ENCODE data around the gene NIN. TPM values are rescaled to one million over a fixed set of nuclear protein-coding genes. Genes with fewer than 3 reads are reported as not detected.
"Not testable (repeated sequence)": the region's sequence is repeated elsewhere in the genome, so short reads cannot be mapped to it uniquely, and the experiment has no call there.

Gene NIN
- total RNA-seq, 6 experiments from 2014 or later, result 6.4 to 10.9 (median 7.5) TPM

GRCh38 chr14:50816395-50817047 is 14.4 kb downstream of the NIN start:
- TF ChIP-seq POLR2A (IDR thresholded peaks at IDR 0.05) (no peak), CTCF (IDR thresholded peaks at IDR 0.05) (no peak)
- H3K27ac ChIP-seq, result no peak overlapping the region
- no peaks in the 10 kb centered on the region for H3K4me1 ChIP-seq
- DNase-seq (no peak), ATAC-seq (peak in 2 of 4 donors; percentile 58 to 66)
- no peaks in the 10 kb centered on the region for H3K9me3 ChIP-seq
- intact Hi-C loops (cut with DNase I), result no loop called here
- H3K4me3 ChIP-seq, result no peak overlapping the region
- WGBS (ENCODE audit: insufficient coverage, low coverage, low lambda C conversion rate, missing lambda C conversion rate), result 57% methylated on average over 6 of the region's 6 CpGs
- no peaks in the 10 kb centered on the region for H3K27me3 ChIP-seq
- H3K36me3 ChIP-seq, result no peaks in the 10 kb centered on the region

GRCh38 chr14:50815526-50815925 is 15.4 kb downstream of the NIN start:
- H3K27ac ChIP-seq; H3K9me3 ChIP-seq; intact Hi-C loops (cut with DNase I); H3K36me3 ChIP-seq; ATAC-seq; H3K4me3 ChIP-seq; DNase-seq; H3K27me3 ChIP-seq; H3K4me1 ChIP-seq: not testable (repeated sequence)
- 89% methylated on average over 5 of the region's 5 CpGs for WGBS (ENCODE audit: insufficient coverage, low coverage, low lambda C conversion rate, missing lambda C conversion rate)

GRCh38 chr14:50815058-50815457 is 15.9 kb downstream of the NIN start:
- WGBS (ENCODE audit: insufficient coverage, low coverage, low lambda C conversion rate, missing lambda C conversion rate), result 39% methylated on average over 1 of the region's 1 CpG
- H3K9me3 ChIP-seq; ATAC-seq; H3K27me3 ChIP-seq; H3K36me3 ChIP-seq; DNase-seq; H3K27ac ChIP-seq; H3K4me1 ChIP-seq; intact Hi-C loops (cut with DNase I); H3K4me3 ChIP-seq: not testable (repeated sequence)

- H3K4me3 ChIP-seq, result no peak overlapping the region
- no peaks in the 10 kb centered on the region for H3K36me3 ChIP-seq
- H3K9me3 ChIP-seq, result no peaks in the 10 kb centered on the region
- DNase-seq, result no peak
- TF ChIP-seq CTCF (IDR thresholded peaks at IDR 0.05) (no peak), POLR2A (IDR thresholded peaks at IDR 0.05) (no peak)
- ATAC-seq, result no peak
- intact Hi-C loops (cut with DNase I), result no loop called here
- 86% methylated on average over 3 of the region's 3 CpGs for WGBS (ENCODE audit: insufficient coverage, low coverage, low lambda C conversion rate, missing lambda C conversion rate)
- H3K27ac ChIP-seq, result no peak overlapping the region
- no peaks in the 10 kb centered on the region for H3K27me3 ChIP-seq
- H3K4me1 ChIP-seq, result no peaks in the 10 kb centered on the region
Observed at GRCh38 chr14:50814161-50814560, 16.8 kb downstream of the NIN start.

- H3K4me1 ChIP-seq, result no peaks in the 10 kb centered on the region
- no peak overlapping the region for H3K27ac ChIP-seq
- no peak overlapping the region for H3K4me3 ChIP-seq
- no peaks in the 10 kb centered on the region for H3K9me3 ChIP-seq
- WGBS (ENCODE audit: insufficient coverage, low coverage, low lambda C conversion rate, missing lambda C conversion rate), result 32% methylated on average over 2 of the region's 2 CpGs
- TF ChIP-seq POLR2A (IDR thresholded peaks at IDR 0.05) (no peak), CTCF (IDR thresholded peaks at IDR 0.05) (no peak)
- peak in 2 of 4 donors; percentile 45 to 48 for ATAC-seq
- H3K36me3 ChIP-seq, result no peaks in the 10 kb centered on the region
- DNase-seq, result no peak
- intact Hi-C loops (cut with DNase I), result no loop called here
- no peaks in the 10 kb centered on the region for H3K27me3 ChIP-seq
Observed at GRCh38 chr14:50813544-50813863, 17.5 kb downstream of the NIN start.

All from right lobe of liver (tissue), 6 donors.